MG63 (cell line): ENCODE measurements around the gene DDX25. TPM values are rescaled to one million over a fixed set of nuclear protein-coding genes. Genes with fewer than 3 reads are reported as not detected.

Source experiments
- DNase-seq: peaks from one replicate; pipeline ENCODE4 v3.0.0-alpha.2; 2020
- H3K27me3 ChIP-seq: fragments of 250-450 bp; sonication (Bioruptor Pico); 2 replicates; pipeline ENCODE4 v1.5.1; 2020; ENCODE audit warnings: mild to moderate bottlenecking, moderate library complexity
- H3K36me3 ChIP-seq: fragments of 250-450 bp; sonication (Bioruptor Pico); 2 replicates; pipeline ENCODE4 v1.5.1; 2020; ENCODE audit warnings: mild to moderate bottlenecking, moderate library complexity
- H3K4me3 ChIP-seq: fragments of 250-450 bp; sonication (Bioruptor Pico); 2 replicates; pipeline ENCODE4 v1.5.1; 2020; ENCODE audit warnings: mild to moderate bottlenecking, moderate library complexity
- H3K9me3 ChIP-seq: fragments of 250-450 bp; sonication (Bioruptor Pico); 2 replicates; pipeline ENCODE4 v1.5.1; 2020; ENCODE audit warnings: mild to moderate bottlenecking, moderate library complexity
- total RNA-seq: library from RNA; depleted of rRNA; stranded (reverse); fragments of >200 nt; shearing (Covaris generic); gene quantifications from 2 replicates; pipeline ENCODE4 v1.2.3, GENCODE V29; 2014; ENCODE audit warnings: low replicate concordance; rRNA removed

DDX25 gene
- total RNA-seq, 1 experiment from 2014 or later, result not detected

DNA sequence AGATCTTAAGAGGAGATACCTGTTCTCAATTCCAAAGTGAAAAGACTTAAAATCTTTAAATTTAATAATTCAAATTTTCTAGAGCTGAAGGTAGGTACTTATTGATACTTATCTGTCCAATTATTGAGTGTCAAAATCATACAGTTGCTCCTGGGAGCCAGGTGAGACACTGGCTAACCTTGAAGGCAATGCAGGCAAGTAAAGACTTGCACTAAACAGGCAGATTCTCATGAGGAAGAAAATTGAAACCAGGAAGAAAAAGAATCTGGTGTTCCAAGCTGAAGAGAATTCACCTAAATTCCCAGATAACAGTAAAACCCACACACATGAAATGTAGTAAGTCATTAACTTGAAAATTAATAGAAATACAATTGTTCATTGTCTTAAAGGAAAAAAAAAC lies 71.8 kb downstream of the DDX25 start:
- no peak for DNase-seq
- Histone ChIP-seq H3K36me3 (peaks cover 29% of the 10 kb centered on the region), H3K4me3 (no peak overlapping the region), H3K27me3 (no peaks in the 10 kb centered on the region), H3K9me3 (no peaks in the 10 kb centered on the region)

DNA sequence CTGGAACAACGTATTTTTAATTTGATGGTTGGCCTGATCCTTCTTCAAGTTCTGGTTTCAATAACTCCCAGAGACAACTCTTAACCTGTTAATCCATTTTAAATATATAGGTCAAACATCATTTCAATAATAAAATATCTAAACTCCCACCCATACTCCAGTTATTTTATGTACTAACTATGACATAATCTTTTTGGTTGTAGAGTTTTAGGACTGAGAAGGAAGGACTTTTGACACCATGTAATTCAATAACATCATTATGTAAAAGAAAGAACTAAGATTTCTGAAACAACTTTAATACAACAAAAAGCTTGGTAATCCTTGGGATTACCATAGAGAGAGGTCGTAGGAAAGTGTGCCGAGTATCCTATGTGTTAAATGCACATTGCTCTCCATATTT lies 73.0 kb downstream of the DDX25 start:
- Histone ChIP-seq H3K36me3 (peaks cover 37% of the 10 kb centered on the region), H3K9me3 (no peaks in the 10 kb centered on the region), H3K4me3 (no peak overlapping the region), H3K27me3 (no peaks in the 10 kb centered on the region)
- no peak for DNase-seq

DNA sequence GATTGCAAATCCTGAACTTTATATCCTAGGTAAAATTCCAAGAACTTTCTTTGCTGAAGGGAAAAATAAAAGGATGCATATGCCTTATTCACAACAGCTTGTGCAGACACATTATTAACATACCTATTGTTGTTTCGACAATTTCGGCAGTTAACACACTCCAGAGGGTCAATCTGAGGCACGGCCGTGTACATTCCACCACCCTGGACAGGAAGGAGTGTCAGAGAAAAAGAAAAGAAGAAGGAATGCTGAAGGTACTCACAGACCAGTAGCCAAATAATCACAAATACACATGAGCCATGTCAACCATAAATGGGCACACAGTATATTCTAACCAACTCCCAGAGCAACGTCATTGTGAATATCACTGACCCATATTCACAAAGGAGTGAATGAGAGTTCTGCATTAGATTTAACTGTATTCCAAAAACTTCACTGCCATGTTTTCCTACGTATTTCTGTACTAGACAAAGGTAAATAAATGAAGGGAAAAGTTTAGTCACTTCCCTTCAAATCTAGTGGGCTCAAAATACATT lies 73.9 kb downstream of the DDX25 start:
- Histone ChIP-seq H3K4me3 (no peak overlapping the region), H3K27me3 (no peaks in the 10 kb centered on the region)
- no peak for DNase-seq

More for the DNA sequence above, 73.9 kb downstream of the DDX25 start:
- H3K36me3 ChIP-seq, result peaks cover 47% of the 10 kb centered on the region
- H3K9me3 ChIP-seq, result no peaks in the 10 kb centered on the region

Other genes with a start within 250 kb of the DDX25 start
- not detected in 2 replicates for gene ACRV1, start 223.7 kb upstream of the DDX25 start, total RNA-seq
- not detected in 2 replicates for gene PATE1, start 158.2 kb upstream of the DDX25 start, total RNA-seq
- gene PATE2, start 125.7 kb upstream of the DDX25 start, total RNA-seq, result 0.07 TPM in 1 of 2 replicates, not detected in the other
- not detected in 2 replicates for gene PATE3, start 116.4 kb upstream of the DDX25 start, total RNA-seq
- not detected in 2 replicates for gene PATE4, start 71.2 kb upstream of the DDX25 start, total RNA-seq
- gene HYLS1, start 16.8 kb upstream of the DDX25 start, total RNA-seq, result 10.9 and 15.1 TPM in 2 replicates
- gene PUS3, start 1.3 kb upstream of the DDX25 start, total RNA-seq, result 10.6 and 21.3 TPM in 2 replicates
- gene VSIG10L2, start 41.5 kb downstream of the DDX25 start, total RNA-seq, result not detected in 2 replicates
- gene CDON, start 158.4 kb downstream of the DDX25 start, total RNA-seq, result 25.4 and 36.3 TPM in 2 replicates